ENCODE results near the gene TWF2. TPM values are rescaled to one million over a fixed set of nuclear protein-coding genes. Genes with fewer than 3 reads are reported as not detected.

TWF2 gene
- total and polyA plus RNA-seq, 2 of the 4 experiments (the other 2 are of a cell fraction) = 111 to 145 TPM

DNA sequence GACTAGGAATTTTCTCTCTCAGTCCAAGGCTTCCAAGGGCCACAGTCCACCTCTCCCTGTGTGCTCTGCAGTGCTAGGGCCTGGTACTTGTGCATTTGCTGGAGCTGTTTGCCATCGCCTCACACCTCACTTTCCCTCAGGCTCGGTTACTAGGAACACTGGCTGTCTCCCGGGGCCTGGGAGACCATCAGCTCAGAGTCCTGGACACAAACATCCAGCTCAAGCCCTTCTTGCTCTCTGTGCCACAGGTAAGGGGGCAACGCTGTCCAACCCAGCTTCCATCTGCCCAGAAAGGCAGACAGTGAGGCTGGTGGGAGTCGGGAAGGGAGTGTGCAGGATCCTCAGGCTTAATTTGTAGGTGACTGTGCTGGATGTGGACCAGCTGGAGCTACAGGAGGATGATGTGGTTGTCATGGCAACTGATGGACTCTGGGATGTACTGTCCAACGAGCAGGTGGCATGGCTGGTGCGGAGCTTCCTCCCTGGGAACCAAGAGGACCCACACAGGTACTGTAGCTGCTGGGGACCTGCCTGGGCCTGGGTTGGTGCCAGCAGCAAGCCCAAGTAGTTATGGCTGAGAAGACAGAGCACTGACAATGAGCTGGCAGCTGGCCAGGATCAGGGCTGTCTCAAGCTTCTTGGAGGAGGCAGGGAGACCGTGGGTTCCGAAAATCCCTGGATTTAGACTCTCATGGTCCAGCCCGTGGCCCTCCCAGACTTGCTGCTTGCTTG lies 10.0 kb upstream of the TWF2 start:
- TF ChIP-seq CHD1 (IDR thresholded peaks at IDR 0.05; ENCODE audit: low read depth, low read length) (no peak), BHLHE40 (IDR thresholded peaks at IDR 0.05; ENCODE audit: low read depth, low read length) (no peak), RCOR1 (IDR thresholded peaks at IDR 0.05; ENCODE audit: insufficient replicate concordance, low read length) (no peak), FOS (IDR thresholded peaks at IDR 0.05; ENCODE audit: low read depth, low read length) (no peak), MAZ (IDR thresholded peaks at IDR 0.05; ENCODE audit: borderline replicate concordance, low read depth, low read length) (no peak), RFX5 (IDR thresholded peaks at IDR 0.05; ENCODE audit: low read depth, low read length) (no peak), POLR2A (IDR thresholded peaks at IDR 0.05; ENCODE audit: low read depth, low read length) (no peak), NFE2L2 (IDR thresholded peaks at IDR 0.05; ENCODE audit: low read depth, low read length) (no peak), SMC3 (IDR thresholded peaks at IDR 0.05; ENCODE audit: low read depth, low read length) (no peak), MXI1 (IDR thresholded peaks at IDR 0.05; ENCODE audit: borderline replicate concordance, low read depth, low read length) (no peak)
- TF ChIP-seq, protein P1, sequence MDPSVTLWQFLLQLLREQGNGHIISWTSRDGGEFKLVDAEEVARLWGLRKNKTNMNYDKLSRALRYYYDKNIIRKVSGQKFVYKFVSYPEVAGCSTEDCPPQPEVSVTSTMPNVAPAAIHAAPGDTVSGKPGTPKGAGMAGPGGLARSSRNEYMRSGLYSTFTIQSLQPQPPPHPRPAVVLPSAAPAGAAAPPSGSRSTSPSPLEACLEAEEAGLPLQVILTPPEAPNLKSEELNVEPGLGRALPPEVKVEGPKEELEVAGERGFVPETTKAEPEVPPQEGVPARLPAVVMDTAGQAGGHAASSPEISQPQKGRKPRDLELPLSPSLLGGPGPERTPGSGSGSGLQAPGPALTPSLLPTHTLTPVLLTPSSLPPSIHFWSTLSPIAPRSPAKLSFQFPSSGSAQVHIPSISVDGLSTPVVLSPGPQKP (IDR thresholded peaks at IDR 0.05; ENCODE audit: borderline replicate concordance, low read depth, low read length) = no peak
- TF ChIP-seq, protein P2, sequence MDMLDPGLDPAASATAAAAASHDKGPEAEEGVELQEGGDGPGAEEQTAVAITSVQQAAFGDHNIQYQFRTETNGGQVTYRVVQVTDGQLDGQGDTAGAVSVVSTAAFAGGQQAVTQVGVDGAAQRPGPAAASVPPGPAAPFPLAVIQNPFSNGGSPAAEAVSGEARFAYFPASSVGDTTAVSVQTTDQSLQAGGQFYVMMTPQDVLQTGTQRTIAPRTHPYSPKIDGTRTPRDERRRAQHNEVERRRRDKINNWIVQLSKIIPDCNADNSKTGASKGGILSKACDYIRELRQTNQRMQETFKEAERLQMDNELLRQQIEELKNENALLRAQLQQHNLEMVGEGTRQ (IDR thresholded peaks at IDR 0.05; ENCODE audit: low read depth, low read length) = no peak
- H2BK5ac ChIP-seq (ENCODE audit: low read depth, low read length, poor library complexity, severe bottlenecking) = no peak overlapping the region
- POLR2A ChIA-PET (ENCODE audit: unreplicated experiment) = interaction anchor here (0.5 kb wide), 1 partner anchor 29 kb away, joined by 8 read pairs; the partner anchor contains the start of gene WDR82

More for the DNA sequence above, 10.0 kb upstream of the TWF2 start:
- Histone ChIP-seq H3K56ac (ENCODE audit: extremely low read depth, insufficient read depth, low read length) (no peak overlapping the region), H4K5ac (ENCODE audit: low read depth, low read length) (no peak overlapping the region), H3K36me3 (ENCODE audit: control insufficient read depth, insufficient read depth, low read length) (peaks cover 40% of the 10 kb centered on the region), H2BK20ac (ENCODE audit: low read depth, low read length) (no peak overlapping the region), H2AK5ac (ENCODE audit: low read depth, low read length) (no peak overlapping the region), H3K14ac (replicated peaks; ENCODE audit: low read depth, low read length) (no peak overlapping the region), H3K4me1 (ENCODE audit: control insufficient read depth, insufficient read depth, low read length) (peaks cover 19% of the 10 kb centered on the region), H2BK15ac (ENCODE audit: low read depth, low read length) (no peak overlapping the region), H4K20me1 (ENCODE audit: insufficient read depth, low read length) (peaks cover 25% of the 10 kb centered on the region), H3K27ac (ENCODE audit: insufficient read depth, low read length) (no peak overlapping the region), H3K9me1 (ENCODE audit: insufficient read depth, low read length) (peaks cover 33% of the 10 kb centered on the region), H3K79me1 (ENCODE audit: low read depth in 1 of 2, low read length in 2 of 2) (peaks cover 14 to 70% of the 10 kb centered on the region in 2 experiments), H4K8ac (ENCODE audit: low read depth in 2 of 2, low read length in 2 of 2) (no peak overlapping the region), H3K4ac (ENCODE audit: low read depth, low read length) (no peak overlapping the region), H3K4me2 (ENCODE audit: low read depth, low read length) (no peak overlapping the region), H3K4me3 (ENCODE audit: insufficient read depth, low read depth, low read length) (no peak overlapping the region), H3K9me3 (ENCODE audit: control insufficient read depth, insufficient read depth, low read length) (no peaks in the 10 kb centered on the region), H4K91ac (ENCODE audit: insufficient read depth, low read depth, low read length) (no peak overlapping the region), H3K9ac (ENCODE audit: low read depth, low read length) (no peak overlapping the region), H3K23ac (ENCODE audit: low read depth, low read length) (no peak overlapping the region), H2AFZ (replicated peaks; ENCODE audit: low read length, poor library complexity) (peak overlapping the region; percentile 34), H2BK120ac (ENCODE audit: low read depth, low read length) (no peak overlapping the region), H3K18ac (ENCODE audit: low read depth, low read length) (no peak overlapping the region), H3K27me3 (ENCODE audit: control insufficient read depth, insufficient read depth, low read length) (no peaks in the 10 kb centered on the region), H2AK9ac (replicated peaks; ENCODE audit: low read depth, low read length, poor library complexity) (peak overlapping the region; percentile 66)
- intact Hi-C loops (cut with micrococcal nuclease) (no loop called here), dilution Hi-C loops (cut with HindIII; ENCODE audit: low sequenced_read_pairs, unreplicated experiment) (no loop called here), in situ Hi-C loops (cut with MboI; ENCODE audit: low sequenced_read_pairs) (no loop called here)
- CTCF ChIA-PET = no interaction called here
- no peak for DNase-seq
- no peak for ATAC-seq (ENCODE audit: low read depth)
- BruUV-seq (replicated peaks) = no TSS peak
- 73% methylated on average over 4 of the region's 10 CpGs; no CpG with 5 or more reads in 1 of the 2 experiments for WGBS, 2 experiments (ENCODE audit: extremely low coverage in 2 of 2, insufficient read length in 1 of 2)
